CD4-positive, alpha-beta T cell (primary cell): ENCODE measurements around the gene WDR41. TPM values are rescaled to one million over a fixed set of nuclear protein-coding genes. Genes with fewer than 3 reads are reported as not detected.

ENCODE experiments used
- ATAC-seq: fragments of 200-7000 bp; cut with Tn5 transposase; one replicate; pipeline ENCODE4 v1.10.0; 2022; ENCODE audit warnings: mild to moderate bottlenecking; ENCODE audit not compliant: poor library complexity
- CTCF ChIA-PET: fragments of 350-600 bp; sonication (Branson Sonifier 250); formaldehyde crosslinking; loops from one replicate; lab custom pipeline; 2021; ENCODE audit warnings: antibody characterized with exemption, inconsistent platforms; lab: Charles Lee
- POLR2A ChIA-PET: fragments of 350-600 bp; sonication (Branson Sonifier 250); formaldehyde crosslinking; loops from one replicate; lab custom pipeline; 2021; ENCODE audit warnings: antibody characterized with exemption, inconsistent platforms; lab: Charles Lee
- DNase-seq, 14 experiments: peaks; one replicate each; pipeline ENCODE4 v3.0.0-alpha.2; 2013 to 2020; ENCODE audit warnings: mixed read lengths in 2 of 14
- H3K27ac ChIP-seq, 2 donors: one replicate each; pipeline versions ENCODE4 v1.5.1 to v1.7.0; 2013; ENCODE audit warnings: low read length in 2 of 2, low read depth in 1 of 2, mild to moderate bottlenecking in 1 of 2
- H3K27me3 ChIP-seq, 2 experiments: 1 replicate in 1 of 2; 2 replicates in 1 of 2; pipeline versions ENCODE4 v1.6.1 to v1.7.0; 2013; ENCODE audit warnings: low read length in 2 of 2, control low read depth in 1 of 2, mild to moderate bottlenecking in 1 of 2, moderate library complexity in 1 of 2; ENCODE audit not compliant: insufficient read depth in 2 of 2, control insufficient read depth in 1 of 2
- H3K36me3 ChIP-seq: one replicate; pipeline ENCODE4 v1.6.1; 2013; ENCODE audit warnings: low read length, control low read depth; ENCODE audit not compliant: insufficient read depth
- H3K4me1 ChIP-seq: one replicate; pipeline ENCODE4 v1.6.1; 2013; ENCODE audit warnings: low read length, control low read depth; ENCODE audit not compliant: insufficient read depth
- H3K4me3 ChIP-seq: one replicate; pipeline ENCODE4 v1.5.1; 2013; ENCODE audit warnings: mild to moderate bottlenecking, low read length, moderate library complexity
- H3K9me3 ChIP-seq, 2 experiments: 1 replicate in 1 of 2; 2 replicates in 1 of 2; pipeline versions ENCODE4 v1.6.1 to v1.7.0; 2013; ENCODE audit warnings: low read length in 2 of 2, mild to moderate bottlenecking in 2 of 2, control low read depth in 1 of 2, moderate library complexity in 1 of 2; ENCODE audit not compliant: control insufficient read depth in 1 of 2, insufficient read depth in 1 of 2
- H3K27ac Mint-ChIP-seq: one replicate; pipeline ENCODE4 v1.8.0; 2020; ENCODE audit warnings: mixed read lengths
- H3K27me3 Mint-ChIP-seq: one replicate; pipeline ENCODE4 v1.8.0; 2021; ENCODE audit warnings: mixed read lengths
- H3K36me3 Mint-ChIP-seq: one replicate; pipeline ENCODE4 v1.8.0; 2021; ENCODE audit warnings: low read depth, mixed read lengths
- H3K4me1 Mint-ChIP-seq: one replicate; pipeline ENCODE4 v1.8.0; 2021; ENCODE audit warnings: low read depth, mixed read lengths
- H3K4me3 Mint-ChIP-seq: one replicate; pipeline ENCODE4 v1.8.0; 2020; ENCODE audit warnings: mild to moderate bottlenecking, mixed read lengths
- H3K9me3 Mint-ChIP-seq: one replicate; pipeline ENCODE4 v1.8.0; 2020; ENCODE audit warnings: mixed read lengths
- CTCF ChIP-seq: fragments of 200-600 bp; IDR thresholded peaks from one replicate; pipeline ENCODE4 v1.8.0; 2022; ENCODE audit warnings: antibody characterized with exemption, mild to moderate bottlenecking
- intact Hi-C, 2 experiments: fragments of 100-400 bp; cut with DNase I in 1 of 2; cut with micrococcal nuclease in 1 of 2; formaldehyde crosslinking; loops; one replicate each; pipeline versions ENCODE4 v1.15.1 to v1.9.0; 2023 to 2025; cut with DNase I, micrococcal nuclease
- total RNA-seq, 174 experiments: library from RNA in 2 of 174; stranded (reverse) in 2 of 174; gene quantifications; one replicate each; pipeline ENCODE4 v1.2.3 and lab custom pipeline; 2021 to 2026

WDR41 gene
- total RNA-seq, 2 experiments from 2014 or later, result 4.2 to 4.4 TPM

GRCh38 chr5:77444356-77444755 is 47.8 kb downstream of the WDR41 start:
- CTCF ChIA-PET, result no interaction called here
- Histone ChIP-seq H3K4me1 (no peaks in the 10 kb centered on the region), H3K9me3 (no peaks in the 10 kb centered on the region), H3K27ac (no peak overlapping the region), H3K27me3 (no peaks in the 10 kb centered on the region), H3K36me3 (peaks cover 2% of the 10 kb centered on the region), H3K4me3 (no peak overlapping the region)
- POLR2A ChIA-PET, result no interaction called here
- Mint-ChIP-seq H3K9me3 (no peaks in the 10 kb centered on the region), H3K4me1 (no peaks in the 10 kb centered on the region), H3K27ac (no peak overlapping the region), H3K4me3 (no peak overlapping the region), H3K36me3 (peaks cover 49% of the 10 kb centered on the region), H3K27me3 (no peaks in the 10 kb centered on the region)
- intact Hi-C loops, result no loop called here
- no peak for DNase-seq
- ATAC-seq, result no peak
- TF ChIP-seq CTCF, result no peak

GRCh38 chr5:77443670-77444069 is 48.4 kb downstream of the WDR41 start:
- ChIA-PET CTCF (no interaction called here), POLR2A (no interaction called here)
- Histone ChIP-seq H3K9me3 (no peaks in the 10 kb centered on the region), H3K4me1 (no peaks in the 10 kb centered on the region), H3K36me3 (peaks cover 2% of the 10 kb centered on the region), H3K4me3 (no peak overlapping the region), H3K27ac (no peak overlapping the region), H3K27me3 (no peaks in the 10 kb centered on the region)
- H3K27ac Mint-ChIP-seq, result no peak overlapping the region
- intact Hi-C loops, result no loop called here
- H3K27me3 Mint-ChIP-seq, result no peaks in the 10 kb centered on the region
- no peak for ATAC-seq
- no peaks in the 10 kb centered on the region for H3K9me3 Mint-ChIP-seq
- H3K36me3 Mint-ChIP-seq, result peaks cover 42% of the 10 kb centered on the region
- no peaks in the 10 kb centered on the region for H3K4me1 Mint-ChIP-seq
- H3K4me3 Mint-ChIP-seq, result no peak overlapping the region
- no peak for TF ChIP-seq CTCF
- no peak for DNase-seq

GRCh38 chr5:77438071-77438470 is 54.0 kb downstream of the WDR41 start:
- Mint-ChIP-seq H3K4me3 (no peak overlapping the region), H3K9me3 (no peaks in the 10 kb centered on the region), H3K4me1 (no peaks in the 10 kb centered on the region), H3K27me3 (no peaks in the 10 kb centered on the region), H3K36me3 (peaks cover 29% of the 10 kb centered on the region), H3K27ac (no peak overlapping the region)
- Histone ChIP-seq H3K4me3 (no peak overlapping the region), H3K27ac (no peak overlapping the region), H3K27me3 (no peaks in the 10 kb centered on the region), H3K4me1 (no peaks in the 10 kb centered on the region), H3K9me3 (no peaks in the 10 kb centered on the region), H3K36me3 (peaks cover 2% of the 10 kb centered on the region)
- ChIA-PET POLR2A (no interaction called here), CTCF (interaction anchor here (1.3 to 2.1 kb wide), 2 partner anchors 11 to 54 kb away, joined by 3 to 6 read pairs; partner anchors contain the start of gene WDR41)
- TF ChIP-seq CTCF, result no peak
- intact Hi-C loops, result loop anchor here in 1 of 2 experiments (5.0 kb wide), 1 partner anchor 291 kb away; no protein-coding TSS in a partner anchor
- DNase-seq (no peak), ATAC-seq (no peak)
